Endothelial cell of umbilical vein (primary cell): ENCODE data around the gene CYB5R2. TPM values are rescaled to one million over a fixed set of nuclear protein-coding genes. Genes with fewer than 3 reads are reported as not detected.

Experiments
- BruUV-seq: library from RNA; stranded (reverse); fragments of 400-500 nt; replicated peaks from 2 replicates; lab custom pipeline; 2021; lab: Mats Ljungman, UMichigan
- CTCF ChIA-PET: fragments of 300-600, 350-600 bp; sonication (Branson Sonifier 250); formaldehyde crosslinking; loops from one replicate; lab custom pipeline; 2021; ENCODE audit warnings: antibody characterized with exemption, inconsistent platforms; lab: Charles Lee
- POLR2A ChIA-PET: fragments of 300-600, 350-600 bp; sonication (Branson Sonifier 250); formaldehyde crosslinking; loops from one replicate; lab custom pipeline; 2021; ENCODE audit warnings: antibody characterized with exemption, inconsistent platforms; lab: Charles Lee
- DNase-seq: peaks from one replicate; pipeline ENCODE4 v3.0.0-alpha.2; 2011; ENCODE audit warnings: low read depth, low spot score
- FAIRE-seq: peaks from 2 replicates; lab custom pipeline; 2011; peaks lifted over from hg19 to GRCh38; lab: Jason Lieb, UNC
- H2AFZ ChIP-seq: 2 replicates; pipeline ENCODE4 v1.6.0; 2012; ENCODE audit warnings: low read depth, low read length, control low read depth, inconsistent platforms
- H3K27ac ChIP-seq: 2 replicates; pipeline ENCODE4 v1.5.1; 2011; ENCODE audit warnings: low read depth, mild to moderate bottlenecking, control low read depth, low read length, moderate library complexity; ENCODE audit not compliant: insufficient read depth
- H3K27me3 ChIP-seq, 2 experiments: 2 replicates each; pipeline versions ENCODE4 v1.6.0 to v1.6.1; 2011; ENCODE audit warnings: low read length in 2 of 2, mixed read lengths in 1 of 2; ENCODE audit not compliant: control insufficient read depth in 2 of 2, insufficient read depth in 2 of 2
- H3K36me3 ChIP-seq, 2 experiments: 2 replicates in 1 of 2; 3 replicates in 1 of 2; pipeline ENCODE4 v1.5.1; 2011; ENCODE audit warnings: low read length in 2 of 2, mild to moderate bottlenecking in 1 of 2, moderate library complexity in 1 of 2; ENCODE audit not compliant: control insufficient read depth in 2 of 2, insufficient read depth in 2 of 2; ENCODE audit errors: extremely low read depth in 1 of 2
- H3K4me1 ChIP-seq: 3 replicates; pipeline ENCODE4 v1.5.1; 2011; ENCODE audit warnings: mild to moderate bottlenecking, low read length; ENCODE audit not compliant: control insufficient read depth, insufficient read depth; ENCODE audit errors: extremely low read depth
- H3K4me2 ChIP-seq: 2 replicates; pipeline ENCODE4 v1.6.1; 2011; ENCODE audit warnings: low read length, control low read depth, mixed read lengths; ENCODE audit not compliant: insufficient read depth
- H3K4me3 ChIP-seq, 3 experiments: fragments of 200-600 bp in 1 of 3; sonication (generic), shearing (Covaris generic) in 1 of 3; replicated peaks in 1 of 3; 2 replicates each; pipeline ENCODE4 v1.5.1; 2011 to 2016; ENCODE audit warnings: control low read depth in 3 of 3, low read length in 3 of 3, mild to moderate bottlenecking in 2 of 3, inconsistent platforms in 1 of 3, low read depth in 1 of 3, moderate library complexity in 1 of 3; ENCODE audit not compliant: insufficient read depth in 1 of 3
- H3K79me2 ChIP-seq: 2 replicates; pipeline ENCODE4 v1.6.0; 2012; ENCODE audit warnings: low read length, inconsistent platforms; ENCODE audit not compliant: control insufficient read depth, insufficient read depth
- H3K9ac ChIP-seq: replicated peaks from 2 replicates; pipeline ENCODE3; 2011; ENCODE audit warnings: low read length, control low read depth; ENCODE audit not compliant: insufficient read depth; ENCODE audit errors: extremely low read depth
- H3K9me1 ChIP-seq: replicated peaks from 3 replicates; pipeline ENCODE4 v1.6.0; 2011; ENCODE audit warnings: mild to moderate bottlenecking, low read length; ENCODE audit not compliant: control insufficient read depth, insufficient read depth; ENCODE audit errors: extremely low read depth
- H3K9me3 ChIP-seq: replicated peaks from 2 replicates; pipeline ENCODE4 v1.5.1; 2012; ENCODE audit warnings: low read length, inconsistent platforms; ENCODE audit not compliant: control insufficient read depth, insufficient read depth
- H4K20me1 ChIP-seq: replicated peaks from 2 replicates; pipeline ENCODE3; 2011; ENCODE audit warnings: mild to moderate bottlenecking, low read length; ENCODE audit not compliant: control insufficient read depth, insufficient read depth; ENCODE audit errors: extremely low read depth
- EZH2 ChIP-seq: IDR thresholded peaks from 2 replicates; pipeline ENCODE4 v1.6.1; 2012; ENCODE audit warnings: borderline replicate concordance, low read depth, mild to moderate bottlenecking, moderate library complexity, low read length, inconsistent platforms; ENCODE audit not compliant: severe bottlenecking
- FOS ChIP-seq: IDR thresholded peaks from 2 replicates; pipeline ENCODE4 v1.6.1; 2011; ENCODE audit warnings: mild to moderate bottlenecking, low read length, moderate library complexity, borderline replicate concordance; ENCODE audit not compliant: insufficient read depth
- GATA2 ChIP-seq: IDR thresholded peaks from 2 replicates; pipeline ENCODE4 v1.7.0; 2011; ENCODE audit warnings: low read depth, mild to moderate bottlenecking, moderate library complexity, mixed read lengths, low read length; ENCODE audit not compliant: insufficient read length, insufficient read depth
- JUN ChIP-seq: IDR thresholded peaks from 2 replicates; pipeline ENCODE4 v1.6.1; 2011; ENCODE audit warnings: borderline replicate concordance, low read depth; ENCODE audit not compliant: insufficient read length, insufficient read depth
- MYC ChIP-seq: IDR thresholded peaks from one replicate; pipeline ENCODE4 v1.6.1; 2011; ENCODE audit warnings: mild to moderate bottlenecking, low read depth, low read length
- POLR2A ChIP-seq: IDR thresholded peaks from 2 replicates; pipeline ENCODE4 v1.6.1; 2012; ENCODE audit warnings: low read depth, mild to moderate bottlenecking, control low read depth, low read length
- POLR2AphosphoS5 ChIP-seq: IDR thresholded peaks from 2 replicates; pipeline ENCODE4 v1.6.1; 2012; ENCODE audit warnings: low read depth, mild to moderate bottlenecking, control low read depth, low read length, moderate library complexity; ENCODE audit not compliant: insufficient read depth
- dilution Hi-C: fragments of 300-500 bp; cut with MboI; formaldehyde crosslinking; loops from one replicate; pipeline ENCODE4 v1.15.0; 2019; ENCODE audit warnings: low sequenced_read_pairs; ENCODE audit not compliant: extremely low pct_ligation_motif_present
- intact Hi-C: fragments of 100-400 bp; cut with micrococcal nuclease; formaldehyde crosslinking; loops from one replicate; pipeline ENCODE4 v1.10.0; 2022
- polyA plus RNA-seq, 4 experiments: library from polyadenylated mRNA; depleted of rRNA in 3 of 4; stranded (reverse) in 3 of 4; unstranded in 1 of 4; fragments of >200 nt; gene quantifications; 2 replicates each; pipeline versions ENCODE4 v1.2.1 to v1.2.3, GENCODE V29; 2011 to 2012; ENCODE audit warnings: missing spikeins in 1 of 4
- total RNA-seq: library from RNA; stranded (reverse); gene quantifications from 2 replicates; pipeline ENCODE4 v1.2.3, GENCODE V29; 2021
- TF ChIP-seq, protein P1 (sequence below), 2 donors: IDR thresholded peaks; 1 replicate in 1 of 2; 2 replicates in 1 of 2; pipeline ENCODE4 v1.5.1; 2011; ENCODE audit warnings: low read length in 2 of 2, mild to moderate bottlenecking in 2 of 2, moderate library complexity in 2 of 2, control low read depth in 1 of 2, inconsistent platforms in 1 of 2, low read depth in 1 of 2; ENCODE audit not compliant: insufficient read depth in 1 of 2; ENCODE audit errors: extremely low read depth in 1 of 2
- TF ChIP-seq, protein P2 (sequence below): IDR thresholded peaks from 2 replicates; pipeline ENCODE4 v1.6.1; 2011; ENCODE audit not compliant: insufficient read depth, insufficient read length

The CYB5R2 gene
- total and polyA plus RNA-seq, 2 donors (not counting 3 experiments of a cell fraction or from before 2014, with no cell fraction given): 4.8 to 5.0 TPM

DNA sequence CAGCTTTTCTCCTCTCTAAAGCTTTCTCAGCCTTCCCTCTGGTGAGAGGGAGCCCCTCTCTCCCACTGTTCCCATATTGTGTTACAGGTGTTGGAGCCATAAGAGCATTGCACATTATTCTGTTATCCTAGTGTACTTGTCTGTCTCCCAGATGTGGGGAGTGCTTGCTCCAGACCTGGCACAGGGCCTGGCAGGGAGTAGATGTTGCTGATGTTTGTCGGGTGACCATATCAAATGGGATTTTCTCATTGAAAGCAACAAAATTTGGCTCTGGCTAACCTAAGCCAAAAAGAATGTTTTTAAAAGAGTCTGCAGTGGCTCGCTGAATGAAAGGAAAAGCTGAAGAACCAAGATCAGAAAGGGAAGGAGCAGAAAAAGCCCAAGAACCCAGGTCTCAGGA, 41.1 kb downstream of the CYB5R2 start:
- ChIA-PET POLR2A (no interaction called here), CTCF (interaction anchor here (1.9 kb wide), 1 partner anchor 61 kb away, joined by 8 read pairs; no protein-coding TSS in a partner anchor)
- TF ChIP-seq, protein P1, sequence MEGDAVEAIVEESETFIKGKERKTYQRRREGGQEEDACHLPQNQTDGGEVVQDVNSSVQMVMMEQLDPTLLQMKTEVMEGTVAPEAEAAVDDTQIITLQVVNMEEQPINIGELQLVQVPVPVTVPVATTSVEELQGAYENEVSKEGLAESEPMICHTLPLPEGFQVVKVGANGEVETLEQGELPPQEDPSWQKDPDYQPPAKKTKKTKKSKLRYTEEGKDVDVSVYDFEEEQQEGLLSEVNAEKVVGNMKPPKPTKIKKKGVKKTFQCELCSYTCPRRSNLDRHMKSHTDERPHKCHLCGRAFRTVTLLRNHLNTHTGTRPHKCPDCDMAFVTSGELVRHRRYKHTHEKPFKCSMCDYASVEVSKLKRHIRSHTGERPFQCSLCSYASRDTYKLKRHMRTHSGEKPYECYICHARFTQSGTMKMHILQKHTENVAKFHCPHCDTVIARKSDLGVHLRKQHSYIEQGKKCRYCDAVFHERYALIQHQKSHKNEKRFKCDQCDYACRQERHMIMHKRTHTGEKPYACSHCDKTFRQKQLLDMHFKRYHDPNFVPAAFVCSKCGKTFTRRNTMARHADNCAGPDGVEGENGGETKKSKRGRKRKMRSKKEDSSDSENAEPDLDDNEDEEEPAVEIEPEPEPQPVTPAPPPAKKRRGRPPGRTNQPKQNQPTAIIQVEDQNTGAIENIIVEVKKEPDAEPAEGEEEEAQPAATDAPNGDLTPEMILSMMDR (IDR thresholded peaks at IDR 0.05; ENCODE audit: extremely low read depth in 1 of 2, insufficient read depth in 1 of 2, low read depth in 1 of 2, low read length in 2 of 2): no peak
- TF ChIP-seq POLR2A: no peak
- TF ChIP-seq MYC: no peak
- TF ChIP-seq FOS: no peak
- TF ChIP-seq EZH2: no peak
- TF ChIP-seq POLR2AphosphoS5: no peak
- TF ChIP-seq JUN: no peak
- TF ChIP-seq, protein P2, sequence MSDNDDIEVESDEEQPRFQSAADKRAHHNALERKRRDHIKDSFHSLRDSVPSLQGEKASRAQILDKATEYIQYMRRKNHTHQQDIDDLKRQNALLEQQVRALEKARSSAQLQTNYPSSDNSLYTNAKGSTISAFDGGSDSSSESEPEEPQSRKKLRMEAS: no peak
- no peak for TF ChIP-seq GATA2
- Histone ChIP-seq H3K27ac (no peak overlapping the region), H3K4me2 (no peak overlapping the region), H4K20me1 (no peaks in the 10 kb centered on the region), H3K36me3 (no peaks in the 10 kb centered on the region), H3K9me3 (no peaks in the 10 kb centered on the region), H3K4me3 (no peak overlapping the region), H3K27me3 (no peaks in the 10 kb centered on the region), H3K9ac (no peak overlapping the region), H2AFZ (no peak overlapping the region), H3K9me1 (no peaks in the 10 kb centered on the region), H3K79me2 (no peaks in the 10 kb centered on the region), H3K4me1 (peaks cover 9% of the 10 kb centered on the region)
- DNase-seq: no peak
- no TSS peak for BruUV-seq
- intact Hi-C loops: no loop called here
- FAIRE-seq: no peak
- dilution Hi-C loops: no loop called here
